ENCODE measurements around the gene NPB. TPM values are rescaled to one million over a fixed set of nuclear protein-coding genes. Genes with fewer than 3 reads are reported as not detected.
A peak's percentile ranks its signal among the peaks of the same experiment; 100 is the strongest.

Gene NPB
- total RNA-seq (1 to 10 TPM in 5 of 7 donors, under 1 TPM in 2; 0.67 to 3.1 (median 1.4) TPM), polyA plus RNA-seq (1 to 10 TPM in 1 of 2 donors, under 1 TPM in 1; 0.43 to 1.3 TPM)
- long read RNA-seq, donor 1, result 0 reads
- long read RNA-seq, donor 2, transcript NPB-201 (2 exons, 704 nt), result major isoform, 6 of 9 reads
- long read RNA-seq, donor 2, partial matches to known transcripts, result 0 of 9 reads
- long read RNA-seq, donor 2, other reads (novel, unspliced or antisense), result 0 of 9 reads
- long read RNA-seq, donor 3, partial matches to known transcripts, result 0 of 1 reads
- long read RNA-seq, donor 3, other reads (novel, unspliced or antisense), result 0 of 1 reads

GRCh38 chr17:81902023-81902652, at the start of gene NPB:
Gene NPB (plus strand): TSS chr17:81902238. CDS start chr17:81902278, 40 bp downstream.
- intact Hi-C loops (cut with DNase I), result no loop called here
- Histone ChIP-seq H3K27ac (no peak within 1 kb of the TSS), H3K36me3 (no peaks in the 10 kb centered on the region), H3K27me3 (no peaks in the 10 kb centered on the region), H3K4me1 (ENCODE audit: insufficient read depth) (peaks cover 2% of the 10 kb centered on the region), H3K9me3 (no peaks in the 10 kb centered on the region), H3K4me3 (no peak within 1 kb of the TSS)
- peak in 3 of 5 donors; percentile 20 to 56 (median 38) for DNase-seq
- 1% methylated on average over 25 to 79 of the region's 79 CpGs for WGBS, 3 donors
- no peak for TF ChIP-seq EP300 (IDR thresholded peaks at IDR 0.05)
- TF ChIP-seq POLR2A (IDR thresholded peaks at IDR 0.05), result no peak
- TF ChIP-seq CTCF (IDR thresholded peaks at IDR 0.05), result no peak

- TF ChIP-seq EP300 (IDR thresholded peaks at IDR 0.05), result no peak
- 75 to 78% (median 78%) methylated on average over 29 of the region's 29 CpGs for WGBS, 3 donors
- Histone ChIP-seq H3K36me3 (no peaks in the 10 kb centered on the region), H3K27ac (no peak overlapping the region), H3K4me1 (ENCODE audit: insufficient read depth) (peaks cover 12% of the 10 kb centered on the region), H3K9me3 (no peaks in the 10 kb centered on the region), H3K27me3 (no peaks in the 10 kb centered on the region), H3K4me3 (no peak overlapping the region)
- intact Hi-C loops (cut with DNase I), result no loop called here
- no peak for DNase-seq
These were observed 46.9 kb upstream of the NPB start for GRCh38 chr17:81854974-81855774.

GRCh38 chr17:81858170-81858966, 43.7 kb upstream of the NPB start:
- H3K4me1 ChIP-seq (ENCODE audit: insufficient read depth), result peaks cover 12% of the 10 kb centered on the region
- H3K27ac ChIP-seq, result no peak overlapping the region
- no peaks in the 10 kb centered on the region for H3K9me3 ChIP-seq
- DNase-seq, result no peak
- H3K36me3 ChIP-seq, result no peaks in the 10 kb centered on the region
- 72 to 81% (median 79%) methylated on average over 30 of the region's 30 CpGs for WGBS, 3 donors
- H3K27me3 ChIP-seq, result no peaks in the 10 kb centered on the region
- TF ChIP-seq POLR2A (IDR thresholded peaks at IDR 0.05), result no peak
- no peak for TF ChIP-seq CTCF (IDR thresholded peaks at IDR 0.05)
- TF ChIP-seq EP300 (IDR thresholded peaks at IDR 0.05), result no peak
- intact Hi-C loops (cut with DNase I), result no loop called here
- no peak overlapping the region for H3K4me3 ChIP-seq

GRCh38 chr17:81858967-81859905, 42.8 kb upstream of the NPB start:
- TF ChIP-seq POLR2A (IDR thresholded peaks at IDR 0.05) (no peak), CTCF (IDR thresholded peaks at IDR 0.05) (no peak), EP300 (IDR thresholded peaks at IDR 0.05) (no peak)
- intact Hi-C loops (cut with DNase I), result no loop called here
- peak overlapping the region; percentile 89 for H3K4me3 ChIP-seq
- 30 to 43% (median 41%) methylated on average over 23 of the region's 23 CpGs for WGBS, 3 donors
- no peaks in the 10 kb centered on the region for H3K36me3 ChIP-seq
- H3K27ac ChIP-seq, result peak overlapping the region in 1 of 2 donors; percentile 82
- H3K9me3 ChIP-seq, result no peaks in the 10 kb centered on the region
- H3K4me1 ChIP-seq (ENCODE audit: insufficient read depth), result peaks cover 12% of the 10 kb centered on the region
- no peaks in the 10 kb centered on the region for H3K27me3 ChIP-seq
- DNase-seq, result no peak

Measured in ovary (tissue), 10 donors.